K562 (cell line): ENCODE measurements around the gene THAP4. TPM values are rescaled to one million over a fixed set of nuclear protein-coding genes. Genes with fewer than 3 reads are reported as not detected.

Experiments
- FOS ChIP-seq: IDR thresholded peaks from 3 replicates; pipeline ENCODE4 v1.6.1; 2011; ENCODE audit not compliant: insufficient read length; ENCODE audit errors: extremely low read depth
- NR2C2 ChIP-seq, 2 experiments: fragments of 200-800 bp in 1 of 2; sonication (Bioruptor generic) in 1 of 2; sonication (generic) in 1 of 2; formaldehyde crosslinking in 1 of 2; IDR thresholded peaks; 2 replicates each; pipeline versions ENCODE4 v1.6.1 to v1.8.0; 2016 to 2022; ENCODE audit warnings: mild to moderate bottlenecking in 1 of 2, missing compliant biosample characterization in 1 of 2, missing genetic modification characterization in 1 of 2, missing genetic modification reagents in 1 of 2
- RBBP5 ChIP-seq: fragments of 200-600 bp; sonication (generic); IDR thresholded peaks from 2 replicates; pipeline ENCODE4 v1.6.1; 2012; ENCODE audit warnings: borderline replicate concordance, mild to moderate bottlenecking, low read length, control low read depth, inconsistent platforms; ENCODE audit not compliant: insufficient read depth, poor library complexity, severe bottlenecking
- UBTF ChIP-seq, 2 experiments: IDR thresholded peaks; 2 replicates each; pipeline ENCODE4 v1.6.1; 2012; ENCODE audit warnings: improper control_type of control experiment in 2 of 2, low read depth in 2 of 2, low read length in 2 of 2, borderline replicate concordance in 1 of 2
- polyA plus RNA-seq, 8 experiments: library from polyadenylated mRNA; depleted of rRNA in 4 of 8; stranded (reverse) in 5 of 8; unstranded in 3 of 8; fragments of >200 nt; fragmentation: Nextera tagmentation in 2 of 8; fragmentation: Illumina TruSeq in 1 of 8; extraction: Ambion mirVana in 2 of 8; extraction: Trizol in 1 of 8; gene quantifications; 2 replicates each; pipeline versions ENCODE4 v1.2.1 to v1.2.3, GENCODE V29; 2011 to 2014; ENCODE audit warnings: inconsistent platforms in 1 of 8, missing spikeins in 1 of 8
- total RNA-seq, 7 experiments: library from RNA; depleted of rRNA in 6 of 7; stranded (reverse); fragments of >200 nt in 6 of 7; fragmentation: Illumina TruSeq in 2 of 7; extraction: Trizol in 2 of 7; gene quantifications; 2 replicates each; pipeline versions ENCODE4 v1.2.1 to v1.2.3, GENCODE V29; 2011 to 2021; ENCODE audit warnings: low replicate concordance in 1 of 7

The THAP4 gene
- total and polyA plus RNA-seq, 9 of the 15 experiments (the other 6 are each of a cell fraction or from before 2014, with no cell fraction given): 8.6 to 60.9 (median 43.9) TPM

GRCh38 chr2:241637795-241638660, 1.1 kb upstream of the THAP4 start (continued):
- 0 out of 4 replicates have a peak, but pooled peaks of 1 of the 2 experiments have one; percentile 39 for TF ChIP-seq UBTF (IDR thresholded peaks at IDR 0.05; ENCODE audit: borderline replicate concordance in 1 of 2, low read depth in 2 of 2, low read length in 2 of 2)
- no peak for TF ChIP-seq FOS
- peak; percentile 31 for TF ChIP-seq RBBP5
- TF ChIP-seq NR2C2 (CRISPR knock-in tag; IDR thresholded peaks at IDR 0.05): no peak
- TF ChIP-seq NR2C2 (tag; IDR thresholded peaks at IDR 0.05): peak; percentile 78
